ENCODE results near the gene CCDC172. TPM values are rescaled to one million over a fixed set of nuclear protein-coding genes. Genes with fewer than 3 reads are reported as not detected.

CCDC172 gene
- total RNA-seq, 1 donor from 2014 or later = not detected

DNA sequence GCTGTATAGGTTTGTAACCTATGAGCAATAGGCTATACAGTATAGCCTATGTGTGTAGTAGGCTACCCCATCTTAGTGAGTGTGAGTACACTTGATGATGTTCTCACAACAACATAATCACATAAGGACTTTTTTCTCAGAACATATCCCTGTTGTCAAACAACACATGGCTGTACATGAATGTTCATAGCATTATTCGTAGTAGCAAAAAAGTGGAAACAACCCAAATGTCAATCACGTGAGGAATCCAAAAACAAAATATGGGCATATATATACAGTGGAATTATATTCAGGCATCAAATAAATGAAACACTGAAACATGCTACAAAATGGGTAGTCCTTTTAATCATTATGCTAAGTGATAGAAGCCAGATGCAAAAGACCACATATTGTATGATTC is 31.1 kb downstream of the CCDC172 start:
- H3K9me3 Mint-ChIP-seq (ENCODE audit: low read depth) = peaks cover 11% of the 10 kb centered on the region
- H3K27ac Mint-ChIP-seq (ENCODE audit: unreplicated experiment) = no peak overlapping the region
- TF ChIP-seq, protein P1, sequence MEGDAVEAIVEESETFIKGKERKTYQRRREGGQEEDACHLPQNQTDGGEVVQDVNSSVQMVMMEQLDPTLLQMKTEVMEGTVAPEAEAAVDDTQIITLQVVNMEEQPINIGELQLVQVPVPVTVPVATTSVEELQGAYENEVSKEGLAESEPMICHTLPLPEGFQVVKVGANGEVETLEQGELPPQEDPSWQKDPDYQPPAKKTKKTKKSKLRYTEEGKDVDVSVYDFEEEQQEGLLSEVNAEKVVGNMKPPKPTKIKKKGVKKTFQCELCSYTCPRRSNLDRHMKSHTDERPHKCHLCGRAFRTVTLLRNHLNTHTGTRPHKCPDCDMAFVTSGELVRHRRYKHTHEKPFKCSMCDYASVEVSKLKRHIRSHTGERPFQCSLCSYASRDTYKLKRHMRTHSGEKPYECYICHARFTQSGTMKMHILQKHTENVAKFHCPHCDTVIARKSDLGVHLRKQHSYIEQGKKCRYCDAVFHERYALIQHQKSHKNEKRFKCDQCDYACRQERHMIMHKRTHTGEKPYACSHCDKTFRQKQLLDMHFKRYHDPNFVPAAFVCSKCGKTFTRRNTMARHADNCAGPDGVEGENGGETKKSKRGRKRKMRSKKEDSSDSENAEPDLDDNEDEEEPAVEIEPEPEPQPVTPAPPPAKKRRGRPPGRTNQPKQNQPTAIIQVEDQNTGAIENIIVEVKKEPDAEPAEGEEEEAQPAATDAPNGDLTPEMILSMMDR (IDR thresholded peaks at IDR 0.05) = no peak
- H3K36me3 Mint-ChIP-seq (ENCODE audit: low read depth) = peaks cover 3% of the 10 kb centered on the region
- no peaks in the 10 kb centered on the region for H3K4me1 Mint-ChIP-seq (ENCODE audit: low read depth)
- DNase-seq (ENCODE audit: low spot score) = no peak
- H3K27me3 Mint-ChIP-seq (ENCODE audit: low read depth) = no peaks in the 10 kb centered on the region
- H3K4me3 Mint-ChIP-seq (ENCODE audit: unreplicated experiment) = no peak overlapping the region

DNA sequence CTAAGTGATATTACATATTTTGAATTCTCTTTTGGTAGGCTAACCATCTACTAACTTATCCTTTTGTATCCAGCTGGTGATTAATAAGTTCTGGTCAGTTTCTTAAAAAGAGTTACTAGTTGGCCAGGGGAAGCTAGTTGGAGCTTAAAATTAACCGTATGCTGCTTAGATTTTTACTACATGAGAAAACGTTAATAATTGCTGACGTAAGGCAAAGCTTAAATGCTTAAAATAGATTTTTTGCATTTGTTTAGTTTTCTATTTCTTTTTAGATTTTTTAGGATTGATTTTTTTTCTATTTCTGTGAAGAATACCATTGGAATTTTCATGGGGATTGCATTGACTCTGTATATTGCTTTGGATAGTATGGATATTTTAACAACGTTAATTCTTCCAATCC is 32.6 kb downstream of the CCDC172 start:
- no peaks in the 10 kb centered on the region for H3K4me1 Mint-ChIP-seq (ENCODE audit: low read depth)
- DNase-seq (ENCODE audit: low spot score) = no peak
- H3K4me3 Mint-ChIP-seq (ENCODE audit: unreplicated experiment) = no peak overlapping the region

GRCh38 chr10:116364868-116365267 is 40.6 kb downstream of the CCDC172 start:
- no peaks in the 10 kb centered on the region for H3K36me3 Mint-ChIP-seq (ENCODE audit: low read depth)
- H3K27me3 Mint-ChIP-seq (ENCODE audit: low read depth) = no peaks in the 10 kb centered on the region
- TF ChIP-seq, protein P1 (IDR thresholded peaks at IDR 0.05) = no peak
- H3K9me3 Mint-ChIP-seq (ENCODE audit: low read depth) = no peaks in the 10 kb centered on the region
- no peak overlapping the region for H3K27ac Mint-ChIP-seq (ENCODE audit: unreplicated experiment)
- DNase-seq (ENCODE audit: low spot score) = no peak
- H3K4me1 Mint-ChIP-seq (ENCODE audit: low read depth) = no peaks in the 10 kb centered on the region
- no peak overlapping the region for H3K4me3 Mint-ChIP-seq (ENCODE audit: unreplicated experiment)

More for the DNA sequence above, 32.6 kb downstream of the CCDC172 start:
- TF ChIP-seq, protein P1 (IDR thresholded peaks at IDR 0.05) = no peak
- H3K27ac Mint-ChIP-seq (ENCODE audit: unreplicated experiment) = no peak overlapping the region
- H3K27me3 Mint-ChIP-seq (ENCODE audit: low read depth) = no peaks in the 10 kb centered on the region
- H3K36me3 Mint-ChIP-seq (ENCODE audit: low read depth) = peaks cover 3% of the 10 kb centered on the region
- peaks cover 7% of the 10 kb centered on the region for H3K9me3 Mint-ChIP-seq (ENCODE audit: low read depth)

- Mint-ChIP-seq H3K36me3 (ENCODE audit: low read depth) (no peaks in the 10 kb centered on the region), H3K4me1 (ENCODE audit: low read depth) (peaks cover 6% of the 10 kb centered on the region), H3K27me3 (ENCODE audit: low read depth) (no peaks in the 10 kb centered on the region), H3K4me3 (ENCODE audit: unreplicated experiment) (peak overlapping the region; percentile 45), H3K9me3 (ENCODE audit: low read depth) (peaks cover 3% of the 10 kb centered on the region), H3K27ac (ENCODE audit: unreplicated experiment) (no peak overlapping the region)
- TF ChIP-seq, protein P1 (IDR thresholded peaks at IDR 0.05) = no peak
- DNase-seq (ENCODE audit: low spot score) = no peak
These were observed 47.5 kb downstream of the CCDC172 start for GRCh38 chr10:116371737-116372136.

GRCh38 chr10:116382290-116382689 is 58.0 kb downstream of the CCDC172 start:
- H3K4me1 Mint-ChIP-seq (ENCODE audit: low read depth) = peaks cover 7% of the 10 kb centered on the region

More at GRCh38 chr10:116382290-116382689, 58.0 kb downstream of the CCDC172 start:
- H3K27ac Mint-ChIP-seq (ENCODE audit: unreplicated experiment) = no peak overlapping the region
- no peaks in the 10 kb centered on the region for H3K36me3 Mint-ChIP-seq (ENCODE audit: low read depth)
- no peaks in the 10 kb centered on the region for H3K27me3 Mint-ChIP-seq (ENCODE audit: low read depth)
- TF ChIP-seq, protein P1 (IDR thresholded peaks at IDR 0.05) = no peak
- no peak overlapping the region for H3K4me3 Mint-ChIP-seq (ENCODE audit: unreplicated experiment)
- no peak for DNase-seq (ENCODE audit: low spot score)
- H3K9me3 Mint-ChIP-seq (ENCODE audit: low read depth) = no peaks in the 10 kb centered on the region
